ENCODE data around the gene HYAL3. TPM values are rescaled to one million over a fixed set of nuclear protein-coding genes. Genes with fewer than 3 reads are reported as not detected.

The HYAL3 gene
- total and polyA plus RNA-seq, 2 of the 13 experiments (the other 11 are each of a cell fraction or from before 2014, with no cell fraction given): 5.5 to 10.4 TPM

- TF ChIP-seq, protein P1, sequence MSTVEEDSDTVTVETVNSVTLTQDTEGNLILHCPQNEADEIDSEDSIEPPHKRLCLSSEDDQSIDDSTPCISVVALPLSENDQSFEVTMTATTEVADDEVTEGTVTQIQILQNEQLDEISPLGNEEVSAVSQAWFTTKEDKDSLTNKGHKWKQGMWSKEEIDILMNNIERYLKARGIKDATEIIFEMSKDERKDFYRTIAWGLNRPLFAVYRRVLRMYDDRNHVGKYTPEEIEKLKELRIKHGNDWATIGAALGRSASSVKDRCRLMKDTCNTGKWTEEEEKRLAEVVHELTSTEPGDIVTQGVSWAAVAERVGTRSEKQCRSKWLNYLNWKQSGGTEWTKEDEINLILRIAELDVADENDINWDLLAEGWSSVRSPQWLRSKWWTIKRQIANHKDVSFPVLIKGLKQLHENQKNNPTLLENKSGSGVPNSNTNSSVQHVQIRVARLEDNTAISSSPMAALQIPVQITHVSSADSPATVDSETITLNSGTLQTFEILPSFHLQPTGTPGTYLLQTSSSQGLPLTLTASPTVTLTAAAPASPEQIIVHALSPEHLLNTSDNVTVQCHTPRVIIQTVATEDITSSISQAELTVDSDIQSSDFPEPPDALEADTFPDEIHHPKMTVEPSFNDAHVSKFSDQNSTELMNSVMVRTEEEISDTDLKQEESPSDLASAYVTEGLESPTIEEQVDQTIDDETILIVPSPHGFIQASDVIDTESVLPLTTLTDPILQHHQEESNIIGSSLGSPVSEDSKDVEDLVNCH (CRISPR knock-in tag; IDR thresholded peaks at IDR 0.05): no peak
- no peak for TF ChIP-seq GZF1 (CRISPR knock-in tag; IDR thresholded peaks at IDR 0.05)
- TF ChIP-seq, protein P2, sequence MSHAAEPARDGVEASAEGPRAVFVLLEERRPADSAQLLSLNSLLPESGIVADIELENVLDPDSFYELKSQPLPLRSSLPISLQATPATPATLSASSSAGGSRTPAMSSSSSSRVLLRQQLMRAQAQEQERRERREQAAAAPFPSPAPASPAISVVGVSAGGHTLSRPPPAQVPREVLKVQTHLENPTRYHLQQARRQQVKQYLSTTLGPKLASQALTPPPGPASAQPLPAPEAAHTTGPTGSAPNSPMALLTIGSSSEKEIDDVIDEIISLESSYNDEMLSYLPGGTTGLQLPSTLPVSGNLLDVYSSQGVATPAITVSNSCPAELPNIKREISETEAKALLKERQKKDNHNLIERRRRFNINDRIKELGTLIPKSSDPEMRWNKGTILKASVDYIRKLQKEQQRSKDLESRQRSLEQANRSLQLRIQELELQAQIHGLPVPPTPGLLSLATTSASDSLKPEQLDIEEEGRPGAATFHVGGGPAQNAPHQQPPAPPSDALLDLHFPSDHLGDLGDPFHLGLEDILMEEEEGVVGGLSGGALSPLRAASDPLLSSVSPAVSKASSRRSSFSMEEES (CRISPR knock-in tag; IDR thresholded peaks at IDR 0.05): no peak
- TF ChIP-seq NFE2L2 (IDR thresholded peaks at IDR 0.05; ENCODE audit: low read length): no peak
- no peak for TF ChIP-seq RORA (CRISPR knock-in tag; IDR thresholded peaks at IDR 0.05)
- no peak for TF ChIP-seq ATF1 (CRISPR knock-in tag; IDR thresholded peaks at IDR 0.05)
- no peak for TF ChIP-seq BRD4 (CRISPR knock-in tag; IDR thresholded peaks at IDR 0.05)
- TF ChIP-seq, protein P3, sequence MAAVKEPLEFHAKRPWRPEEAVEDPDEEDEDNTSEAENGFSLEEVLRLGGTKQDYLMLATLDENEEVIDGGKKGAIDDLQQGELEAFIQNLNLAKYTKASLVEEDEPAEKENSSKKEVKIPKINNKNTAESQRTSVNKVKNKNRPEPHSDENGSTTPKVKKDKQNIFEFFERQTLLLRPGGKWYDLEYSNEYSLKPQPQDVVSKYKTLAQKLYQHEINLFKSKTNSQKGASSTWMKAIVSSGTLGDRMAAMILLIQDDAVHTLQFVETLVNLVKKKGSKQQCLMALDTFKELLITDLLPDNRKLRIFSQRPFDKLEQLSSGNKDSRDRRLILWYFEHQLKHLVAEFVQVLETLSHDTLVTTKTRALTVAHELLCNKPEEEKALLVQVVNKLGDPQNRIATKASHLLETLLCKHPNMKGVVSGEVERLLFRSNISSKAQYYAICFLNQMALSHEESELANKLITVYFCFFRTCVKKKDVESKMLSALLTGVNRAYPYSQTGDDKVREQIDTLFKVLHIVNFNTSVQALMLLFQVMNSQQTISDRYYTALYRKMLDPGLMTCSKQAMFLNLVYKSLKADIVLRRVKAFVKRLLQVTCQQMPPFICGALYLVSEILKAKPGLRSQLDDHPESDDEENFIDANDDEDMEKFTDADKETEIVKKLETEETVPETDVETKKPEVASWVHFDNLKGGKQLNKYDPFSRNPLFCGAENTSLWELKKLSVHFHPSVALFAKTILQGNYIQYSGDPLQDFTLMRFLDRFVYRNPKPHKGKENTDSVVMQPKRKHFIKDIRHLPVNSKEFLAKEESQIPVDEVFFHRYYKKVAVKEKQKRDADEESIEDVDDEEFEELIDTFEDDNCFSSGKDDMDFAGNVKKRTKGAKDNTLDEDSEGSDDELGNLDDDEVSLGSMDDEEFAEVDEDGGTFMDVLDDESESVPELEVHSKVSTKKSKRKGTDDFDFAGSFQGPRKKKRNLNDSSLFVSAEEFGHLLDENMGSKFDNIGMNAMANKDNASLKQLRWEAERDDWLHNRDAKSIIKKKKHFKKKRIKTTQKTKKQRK (IDR thresholded peaks at IDR 0.05; ENCODE audit: low read length): no peak
- no peak for TF ChIP-seq ETS1 (CRISPR knock-in tag; IDR thresholded peaks at IDR 0.05)
- TF ChIP-seq TBX3 (IDR thresholded peaks at IDR 0.05; ENCODE audit: borderline replicate concordance): peak; percentile 31; the same call in 1 of the 2 replicates
- peak; percentile 95 for TF ChIP-seq SP5 (CRISPR knock-in tag; IDR thresholded peaks at IDR 0.05; ENCODE audit: borderline replicate concordance, low read depth)
- TF ChIP-seq NR2F6 (IDR thresholded peaks at IDR 0.05): peak; percentile 57; the same call in 1 of the 2 replicates
- peak; percentile 71 for TF ChIP-seq NR2F6 (CRISPR knock-in tag; IDR thresholded peaks at IDR 0.05)
- TF ChIP-seq, protein P4, sequence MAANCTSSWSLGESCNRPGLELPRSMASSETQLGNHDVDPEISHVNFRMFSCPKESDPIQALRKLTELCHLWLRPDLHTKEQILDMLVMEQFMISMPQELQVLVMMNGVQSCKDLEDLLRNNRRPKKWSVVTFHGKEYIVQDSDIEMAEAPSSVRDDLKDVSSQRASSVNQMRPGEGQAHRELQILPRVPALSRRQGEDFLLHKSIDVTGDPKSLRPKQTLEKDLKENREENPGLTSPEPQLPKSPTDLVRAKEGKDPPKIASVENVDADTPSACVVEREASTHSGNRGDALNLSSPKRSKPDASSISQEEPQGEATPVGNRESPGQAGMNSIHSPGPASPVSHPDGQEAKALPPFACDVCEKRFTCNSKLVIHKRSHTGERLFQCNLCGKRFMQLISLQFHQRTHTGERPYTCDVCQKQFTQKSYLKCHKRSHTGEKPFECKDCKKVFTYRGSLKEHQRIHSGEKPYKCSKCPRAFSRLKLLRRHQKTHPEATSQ (CRISPR knock-in tag; IDR thresholded peaks at IDR 0.05; ENCODE audit: borderline replicate concordance): no peak
- TF ChIP-seq MATR3 (CRISPR knock-in tag; IDR thresholded peaks at IDR 0.05): no peak
- TF ChIP-seq HMG20A (CRISPR knock-in tag; IDR thresholded peaks at IDR 0.05; ENCODE audit: borderline replicate concordance): no peak
- peak; percentile 92 for TF ChIP-seq DR1 (CRISPR knock-in tag; IDR thresholded peaks at IDR 0.05)
- TF ChIP-seq NCOA5 (CRISPR knock-in tag; IDR thresholded peaks at IDR 0.05): no peak
- TF ChIP-seq GLMP (CRISPR knock-in tag; IDR thresholded peaks at IDR 0.05; ENCODE audit: borderline replicate concordance): no peak
- TF ChIP-seq ZIK1 (CRISPR knock-in tag; IDR thresholded peaks at IDR 0.05; ENCODE audit: borderline replicate concordance, low read depth): no peak
These were observed 22.3 kb upstream of the HYAL3 start (continued) for GRCh38 chr3:50321336-50322114.
